GM12878 (cell line): ENCODE results near the gene ERC2. TPM values are rescaled to one million over a fixed set of nuclear protein-coding genes. Genes with fewer than 3 reads are reported as not detected.

Experiments
- ATAC-seq: fragments of 200-7000 bp; cut with Tn5 transposase; 3 replicates; pipeline ENCODE4 v1.9.1; 2020; ENCODE audit warnings: mild to moderate bottlenecking, moderate library complexity
- BruUV-seq: library from RNA; stranded (reverse); fragments of 400-500 nt; replicated peaks from 2 replicates; lab custom pipeline; 2021; lab: Mats Ljungman, UMichigan
- CTCF ChIA-PET: fragments of 300-600 bp; sonication (Branson Sonifier 250); formaldehyde crosslinking; extraction: SDS; loops from one replicate; lab custom pipeline; 2021; ENCODE audit warnings: inconsistent platforms; lab: Yijun Ruan, JAX
- POLR2A ChIA-PET: fragments of 350-600 bp; formaldehyde crosslinking; extraction: SDS; loops from one replicate; lab custom pipeline; 2021; ENCODE audit warnings: inconsistent platforms; lab: Charles Lee
- RAD21 ChIA-PET: fragments of 300-600 bp; sonication (Branson Sonifier 250); formaldehyde crosslinking; loops from one replicate; lab custom pipeline; 2023; ENCODE audit warnings: antibody characterized with exemption; ENCODE audit not compliant: unreplicated experiment; lab: Charles Lee
- SMC1A ChIA-PET: fragments of 300-600 bp; sonication (Branson Sonifier 250); formaldehyde crosslinking; loops from one replicate; lab custom pipeline; 2023; ENCODE audit not compliant: unreplicated experiment, uncharacterized antibody; lab: Charles Lee
- DNase-seq: peaks from one replicate; pipeline ENCODE4 v3.0.0-alpha.2; 2011; ENCODE audit warnings: low read depth, low spot score
- FAIRE-seq: peaks from 3 replicates; lab custom pipeline; 2011; peaks lifted over from hg19 to GRCh38; lab: Jason Lieb, UNC
- H2AFZ ChIP-seq: 2 replicates; pipeline ENCODE4 v1.6.0; 2011; ENCODE audit warnings: low read depth, low read length, control low read depth; ENCODE audit not compliant: control insufficient read depth
- H3K27ac ChIP-seq: 2 replicates; pipeline ENCODE4 v1.5.1; 2011; ENCODE audit warnings: control low read depth; ENCODE audit not compliant: control insufficient read depth, insufficient read depth
- H3K27me3 ChIP-seq, 2 experiments: replicated peaks in 1 of 2; 2 replicates each; pipeline versions ENCODE4 v1.6.0 to v1.6.1; 2011; ENCODE audit warnings: low read length in 1 of 2; ENCODE audit not compliant: control insufficient read depth in 2 of 2, insufficient read depth in 2 of 2
- H3K36me3 ChIP-seq, 2 experiments: 2 replicates each; pipeline ENCODE4 v1.5.1; 2011; ENCODE audit warnings: low read length in 1 of 2; ENCODE audit not compliant: control insufficient read depth in 2 of 2, insufficient read depth in 2 of 2
- H3K4me1 ChIP-seq: 2 replicates; pipeline ENCODE4 v1.6.1; 2011; ENCODE audit warnings: mild to moderate bottlenecking, low read length, moderate library complexity, mixed read lengths; ENCODE audit not compliant: control insufficient read depth, insufficient read depth
- H3K4me2 ChIP-seq: 2 replicates; pipeline ENCODE4 v1.6.0; 2011; ENCODE audit warnings: control low read depth; ENCODE audit not compliant: control insufficient read depth, insufficient read depth
- H3K4me3 ChIP-seq: fragments of 200-600 bp; sonication (generic); 2 replicates; pipeline ENCODE4 v1.5.1; 2016
- H3K79me2 ChIP-seq: 2 replicates; pipeline ENCODE4 v1.6.0; 2011; ENCODE audit warnings: low read length; ENCODE audit not compliant: control insufficient read depth, insufficient read depth
- H3K9ac ChIP-seq: 2 replicates; pipeline ENCODE4 v1.8.0; 2011; ENCODE audit warnings: low read length, control low read depth, mixed read lengths; ENCODE audit not compliant: control insufficient read depth, insufficient read depth
- H3K9me3 ChIP-seq: replicated peaks from 3 replicates; pipeline ENCODE4 v1.5.1; 2011; ENCODE audit warnings: mild to moderate bottlenecking, low read length; ENCODE audit not compliant: control insufficient read depth, insufficient read depth
- H4K20me1 ChIP-seq: 2 replicates; pipeline ENCODE4 v1.6.0; 2011; ENCODE audit not compliant: control insufficient read depth, insufficient read depth
- EED ChIP-seq: sonication (generic); IDR thresholded peaks from 2 replicates; pipeline ENCODE4 v1.6.1; 2016; ENCODE audit warnings: antibody characterized with exemption, low read depth
- PAX5 ChIP-seq: IDR thresholded peaks from 2 replicates; pipeline ENCODE4 v1.6.1; 2011; ENCODE audit warnings: low read depth, low read length, borderline replicate concordance
- POU2F2 ChIP-seq: IDR thresholded peaks from 3 replicates; pipeline ENCODE4 v1.6.1; 2011; ENCODE audit warnings: low read depth, mild to moderate bottlenecking, low read length, borderline replicate concordance
- RB1 ChIP-seq: fragments of 450-650 bp; formaldehyde crosslinking; IDR thresholded peaks from 2 replicates; pipeline ENCODE4 v1.6.1; 2017; ENCODE audit warnings: mild to moderate bottlenecking, borderline replicate concordance
- RELA ChIP-seq: fragments of 450-650 bp; IDR thresholded peaks from 2 replicates; pipeline ENCODE4 v1.8.0; 2014; ENCODE audit warnings: borderline replicate concordance; ENCODE audit not compliant: partially characterized antibody
- RUNX3 ChIP-seq: IDR thresholded peaks from 2 replicates; pipeline ENCODE4 v1.6.1; 2012; ENCODE audit warnings: low read length, inconsistent platforms
- SPI1 ChIP-seq: IDR thresholded peaks from 2 replicates; pipeline ENCODE4 v1.6.1; 2011; ENCODE audit warnings: low read depth, mild to moderate bottlenecking, low read length, moderate library complexity, borderline replicate concordance; ENCODE audit not compliant: insufficient read depth
- ZNF274 ChIP-seq: IDR thresholded peaks from one replicate; pipeline ENCODE4 v1.8.0; 2011; ENCODE audit not compliant: insufficient read length, insufficient read depth
- WGBS: methylation state at CpG from one replicate; pipeline ENCODE4 v1.1.6; 2016; ENCODE audit warnings: low lambda C conversion rate; ENCODE audit not compliant: insufficient replicate concordance, insufficient coverage; ENCODE audit errors: missing lambda C conversion rate; 5-methylcytosine and 5-hydroxymethylcytosine counted together
- in situ Hi-C: fragments of 300-500 bp; cut with MboI; formaldehyde crosslinking; loops from 9 replicates; pipeline ENCODE4 v1.14.3; 2018; ENCODE audit warnings: mixed read lengths
- intact Hi-C: fragments of 100-400 bp; cut with micrococcal nuclease; formaldehyde crosslinking; loops from one replicate; pipeline ENCODE4 v1.14.2; 2022; ENCODE audit not compliant: unreplicated experiment
- polyA plus RNA-seq, 11 experiments: library from polyadenylated mRNA; depleted of rRNA in 4 of 11; unstranded in 6 of 11; stranded (reverse) in 5 of 11; fragments of >200 nt; fragmentation: Nextera tagmentation in 4 of 11; fragmentation: Illumina TruSeq in 1 of 11; extraction: Ambion mirVana in 4 of 11; extraction: Trizol in 1 of 11; gene quantifications; 1 replicate in 1 of 11; 2 replicates in 10 of 11; pipeline versions ENCODE4 v1.2.1 to v1.2.3, GENCODE V29; 2011 to 2016; ENCODE audit warnings: inconsistent platforms in 2 of 11, missing spikeins in 2 of 11, low read depth in 1 of 11
- total RNA-seq, 4 experiments: library from RNA; depleted of rRNA in 3 of 4; stranded (reverse); fragments of >200 nt in 3 of 4; fragmentation: Illumina TruSeq in 1 of 4; extraction: Trizol in 1 of 4; gene quantifications; 2 replicates each; pipeline versions ENCODE4 v1.2.1 to v1.2.3, GENCODE V29; 2013 to 2021
- TF ChIP-seq, protein P1 (sequence below): fragments of 450-650 bp; IDR thresholded peaks from 2 replicates; pipeline ENCODE4 v1.6.1; 2017; ENCODE audit warnings: mild to moderate bottlenecking, low read depth, inconsistent platforms; ENCODE audit not compliant: poor library complexity, severe bottlenecking

ERC2 gene
- total and polyA plus RNA-seq, 10 of the 15 experiments (the other 5 are each of a cell fraction or from before 2014, with no cell fraction given): 0.06 to 1.4 (median 0.12) TPM; not detected in 3

DNA sequence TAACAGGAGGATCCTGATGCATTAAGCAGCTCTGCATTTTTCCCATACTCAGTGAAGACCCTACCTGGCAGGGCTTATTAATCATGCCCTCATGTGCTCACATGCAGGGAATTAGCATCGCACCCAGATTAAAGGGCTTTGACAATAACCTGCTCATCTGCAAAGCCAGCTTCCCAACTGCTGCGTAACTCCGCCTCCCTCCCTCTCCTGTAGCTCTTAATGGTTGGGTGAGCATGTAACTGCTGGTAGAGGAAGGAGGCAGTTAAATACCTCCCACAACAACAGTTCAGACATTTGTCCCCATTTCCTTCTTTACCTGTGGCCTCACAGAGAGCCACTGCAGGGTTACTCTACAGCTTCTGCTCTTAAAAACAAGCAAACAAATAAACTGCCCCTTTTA, 777.5 kb downstream of the ERC2 start:
- ChIA-PET SMC1A (interaction anchor here (0.7 to 3.2 kb wide), 7 partner anchors 10 to 82 kb away, joined by 3 to 23 read pairs (median 6); no protein-coding TSS in a partner anchor), CTCF (interaction anchor here (1.3 to 2.0 kb wide), 5 partner anchors 9 to 203 kb away, joined by 3 to 6 read pairs (median 4); no protein-coding TSS in a partner anchor), POLR2A (interaction anchor here (0.8 to 1.2 kb wide), 3 partner anchors 14 to 78 kb away, joined by 3 to 4 read pairs (median 4); no protein-coding TSS in a partner anchor), RAD21 (interaction anchor here (1.0 to 1.5 kb wide), 4 partner anchors 17 to 70 kb away, joined by 3 to 7 read pairs (median 4); no protein-coding TSS in a partner anchor)
- 0% methylated on average over 3 of the region's 3 CpGs for WGBS
- BruUV-seq: no TSS peak
- intact Hi-C loops: no loop called here
- peak; percentile 83 for ATAC-seq
- Histone ChIP-seq H3K4me2 (peak overlapping the region; percentile 52), H3K27ac (no peak overlapping the region), H3K4me1 (peaks cover 46% of the 10 kb centered on the region), H3K9ac (no peak overlapping the region), H3K36me3 (no peaks in the 10 kb centered on the region), H2AFZ (peak overlapping the region; percentile 40), H3K79me2 (no peaks in the 10 kb centered on the region), H3K4me3 (0 out of 2 replicates have a peak overlapping the region, but pooled peaks have one; percentile 3), H3K9me3 (no peaks in the 10 kb centered on the region), H3K27me3 (no peaks in the 10 kb centered on the region), H4K20me1 (no peaks in the 10 kb centered on the region)
- peak; percentile 87 for FAIRE-seq
- no peak for TF ChIP-seq RB1
- peak; percentile 32; the same call in 1 of the 2 replicates for TF ChIP-seq RUNX3
- peak; percentile 74; the same call in 1 of the 2 replicates for TF ChIP-seq PAX5
- TF ChIP-seq POU2F2: no peak
- TF ChIP-seq EED: 0 out of 2 replicates have a peak, but pooled peaks have one; percentile 16
- no peak for TF ChIP-seq RELA
- TF ChIP-seq, protein P1, sequence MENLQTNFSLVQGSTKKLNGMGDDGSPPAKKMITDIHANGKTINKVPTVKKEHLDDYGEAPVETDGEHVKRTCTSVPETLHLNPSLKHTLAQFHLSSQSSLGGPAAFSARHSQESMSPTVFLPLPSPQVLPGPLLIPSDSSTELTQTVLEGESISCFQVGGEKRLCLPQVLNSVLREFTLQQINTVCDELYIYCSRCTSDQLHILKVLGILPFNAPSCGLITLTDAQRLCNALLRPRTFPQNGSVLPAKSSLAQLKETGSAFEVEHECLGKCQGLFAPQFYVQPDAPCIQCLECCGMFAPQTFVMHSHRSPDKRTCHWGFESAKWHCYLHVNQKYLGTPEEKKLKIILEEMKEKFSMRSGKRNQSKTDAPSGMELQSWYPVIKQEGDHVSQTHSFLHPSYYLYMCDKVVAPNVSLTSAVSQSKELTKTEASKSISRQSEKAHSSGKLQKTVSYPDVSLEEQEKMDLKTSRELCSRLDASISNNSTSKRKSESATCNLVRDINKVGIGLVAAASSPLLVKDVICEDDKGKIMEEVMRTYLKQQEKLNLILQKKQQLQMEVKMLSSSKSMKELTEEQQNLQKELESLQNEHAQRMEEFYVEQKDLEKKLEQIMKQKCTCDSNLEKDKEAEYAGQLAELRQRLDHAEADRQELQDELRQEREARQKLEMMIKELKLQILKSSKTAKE: no peak
- TF ChIP-seq SPI1: no peak
- no peak for TF ChIP-seq ZNF274
- in situ Hi-C loops: no loop called here
- peak; percentile 42 for DNase-seq
